Stimulated activated CD4-positive, alpha-beta T cell treated with anti-CD3 and anti-CD28 coated beads, Interleukin-4, amount 100 ng/mL, for 48 hours (primary cell): ENCODE results near the gene IER2.
A peak's percentile ranks its signal among the peaks of the same experiment; 100 is the strongest.

ENCODE experiments used
- DNase-seq, 2 donors: peaks; one replicate each; pipeline ENCODE4 v3.0.0-alpha.2; 2020; ENCODE audit warnings: low read depth in 2 of 2

IER2 gene

DNA sequence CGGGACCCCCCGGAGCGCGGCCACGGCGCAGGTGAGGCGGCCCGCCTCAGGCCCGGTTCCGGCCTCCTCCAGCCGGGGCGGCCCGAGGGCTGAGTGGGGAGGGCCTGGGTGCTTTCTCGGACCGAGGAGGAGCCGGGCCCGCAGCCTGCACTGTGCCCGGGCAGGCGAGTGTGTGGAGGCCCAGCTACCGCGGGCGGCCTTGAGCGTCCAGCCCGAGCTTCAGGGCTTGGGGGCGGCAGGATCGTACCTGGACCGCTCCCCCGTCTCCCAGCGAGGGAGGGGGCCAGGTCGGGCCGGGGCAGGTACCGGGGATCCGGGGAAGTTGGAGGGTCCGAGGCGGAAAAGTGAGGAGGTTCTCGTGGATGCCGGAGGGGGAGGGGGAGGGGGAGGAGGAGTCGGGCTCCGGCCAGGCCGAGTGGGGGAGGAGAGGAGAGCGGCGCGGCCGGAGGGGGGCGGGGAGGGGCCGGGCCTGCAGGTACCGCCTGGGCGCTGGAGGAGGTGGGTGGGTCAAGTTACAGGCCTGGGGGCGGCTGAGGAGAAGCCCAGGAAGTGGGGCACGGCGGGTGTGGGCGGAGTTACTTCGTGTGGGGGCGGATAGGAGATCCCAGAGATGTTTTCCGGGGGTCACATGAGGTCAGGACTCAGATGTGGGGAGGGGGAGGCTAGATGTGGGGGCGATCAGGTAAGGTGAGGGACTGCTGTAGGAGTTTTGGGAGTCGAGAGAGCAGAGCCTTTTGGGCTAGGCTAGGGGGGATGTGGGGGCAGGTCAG, 31.6 kb upstream of the IER2 start:
- no peak for DNase-seq

DNA sequence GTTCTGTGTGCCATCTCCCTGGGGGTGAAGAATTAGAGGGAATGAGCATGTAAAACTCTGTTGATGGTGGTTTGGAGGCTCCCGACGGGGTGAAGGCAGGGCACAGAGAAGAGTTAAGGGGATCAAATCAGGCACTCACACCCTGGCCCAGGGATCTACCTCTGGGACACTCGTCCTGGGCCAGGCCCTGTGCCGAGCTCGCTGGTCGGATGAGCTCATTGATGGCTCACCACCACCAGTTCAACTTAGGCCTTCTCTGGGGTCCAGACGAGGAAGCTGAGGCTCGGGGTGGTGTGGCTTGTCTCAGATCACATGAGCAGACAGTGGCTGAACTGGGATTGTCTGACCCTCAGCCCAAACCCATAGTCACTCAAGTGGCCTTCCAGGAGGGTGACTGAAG, 30.6 kb upstream of the IER2 start:
- no peak for DNase-seq

DNA sequence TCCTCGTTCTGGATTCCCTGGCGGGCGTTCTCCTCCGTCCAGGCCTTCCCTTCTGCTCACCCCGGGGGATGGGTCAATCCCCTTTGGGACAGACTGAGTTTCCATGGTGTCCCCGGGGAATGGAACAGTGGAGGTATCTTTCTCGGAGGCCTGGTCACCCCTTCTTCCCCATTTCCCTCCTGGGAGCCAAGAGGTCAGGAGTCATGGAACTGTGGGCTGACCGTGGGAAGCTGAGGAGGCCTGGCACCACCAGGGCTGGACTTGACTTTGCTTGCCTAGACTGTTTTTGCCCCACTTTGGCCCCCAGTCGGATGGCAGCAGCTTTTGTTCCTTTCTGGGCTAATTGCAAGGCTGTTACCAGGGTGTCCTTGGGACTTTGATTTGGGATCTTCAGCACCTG, 30.2 kb upstream of the IER2 start:
- no peak for DNase-seq

DNA sequence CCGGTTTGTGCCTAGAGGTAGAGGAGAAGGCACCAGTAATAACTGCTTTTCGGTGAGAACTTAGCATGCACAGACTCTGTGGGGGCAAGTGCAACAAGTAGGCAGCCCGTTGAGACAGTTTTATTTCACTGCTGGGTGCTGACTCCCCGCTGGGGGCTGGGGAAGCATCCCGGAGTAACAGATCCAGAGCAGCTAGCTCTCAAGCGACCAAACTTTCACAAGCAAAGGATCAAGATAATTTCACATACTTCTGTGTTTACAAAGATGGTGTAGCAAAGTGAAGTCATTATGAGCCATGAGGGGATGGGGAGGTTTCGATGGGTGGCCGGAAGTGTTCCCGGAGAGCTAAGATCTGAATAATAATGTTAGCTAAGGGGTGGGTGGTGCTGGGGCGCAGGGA, 29.4 kb upstream of the IER2 start:
- no peak for DNase-seq

- DNase-seq = no peak
Observed at GRCh38 chr19:13121551-13122274, 28.5 kb upstream of the IER2 start.

DNA sequence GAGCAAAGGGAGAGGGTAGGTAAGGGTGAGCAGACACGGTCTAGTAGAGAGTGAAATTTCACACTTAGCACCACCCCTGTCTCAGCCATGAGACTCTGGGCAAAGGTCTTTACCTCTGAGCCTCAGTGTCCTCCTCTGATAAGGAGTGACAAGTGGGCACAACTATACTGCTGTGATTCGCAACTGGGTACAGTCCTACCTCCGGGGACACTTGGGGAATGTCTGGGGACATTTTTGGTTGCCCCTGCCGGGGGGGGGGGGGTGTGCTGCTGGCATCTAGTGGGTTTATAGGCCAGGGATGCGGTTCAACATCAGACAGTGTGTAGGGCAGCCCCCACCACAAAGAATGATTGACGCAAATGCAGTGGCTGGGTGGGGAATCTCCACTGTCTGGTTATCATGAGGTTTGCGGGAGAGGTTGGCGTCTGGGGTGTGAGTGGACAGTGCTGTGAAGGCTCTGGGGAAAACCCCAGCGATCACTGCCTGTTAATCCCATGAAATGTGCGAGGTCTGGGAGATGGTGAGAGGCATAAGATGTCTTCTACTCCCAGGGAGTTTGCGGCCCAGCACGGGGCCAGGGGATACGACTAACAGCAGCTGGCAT, 27.8 kb upstream of the IER2 start:
- DNase-seq = no peak

GRCh38 chr19:13122980-13123957, 26.9 kb upstream of the IER2 start:
- DNase-seq = no peak

GRCh38 chr19:13127051-13127450, 23.2 kb upstream of the IER2 start:
- no peak for DNase-seq

- DNase-seq = no peak
Observed at GRCh38 chr19:13127811-13128575, 22.2 kb upstream of the IER2 start.

GRCh38 chr19:13128583-13128982, 21.6 kb upstream of the IER2 start:
- DNase-seq = no peak

GRCh38 chr19:13129384-13129783, 20.8 kb upstream of the IER2 start:
- DNase-seq = no peak

DNA sequence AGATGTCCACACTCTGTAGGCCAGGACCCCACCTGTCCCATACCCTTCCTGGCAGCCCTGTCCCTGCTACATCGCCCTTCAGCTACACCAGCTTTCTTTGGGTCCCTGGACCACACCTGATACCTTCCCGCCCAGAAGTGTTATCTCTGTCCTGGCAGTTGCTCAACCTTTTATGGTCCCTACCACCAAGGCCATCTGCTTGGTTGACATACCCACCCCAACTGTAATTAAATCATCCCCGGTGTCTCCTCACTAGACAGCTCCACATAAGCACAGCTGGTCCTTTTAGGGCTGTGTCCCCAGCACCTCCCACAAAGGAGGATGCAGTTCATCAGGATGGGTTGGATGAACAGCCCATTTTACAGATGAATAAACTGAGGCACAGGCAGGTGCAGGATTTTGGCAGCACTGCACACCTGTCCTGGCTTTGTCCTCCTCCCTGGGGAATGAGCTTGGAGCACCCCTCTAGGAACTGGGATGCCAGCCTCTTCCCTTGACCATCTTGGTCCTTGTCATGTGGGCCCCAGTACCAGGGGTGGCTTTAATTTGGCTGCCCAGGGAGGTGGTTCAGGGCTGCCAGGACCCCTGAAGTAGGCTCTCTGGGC, 19.2 kb upstream of the IER2 start:
- no peak for DNase-seq

DNA sequence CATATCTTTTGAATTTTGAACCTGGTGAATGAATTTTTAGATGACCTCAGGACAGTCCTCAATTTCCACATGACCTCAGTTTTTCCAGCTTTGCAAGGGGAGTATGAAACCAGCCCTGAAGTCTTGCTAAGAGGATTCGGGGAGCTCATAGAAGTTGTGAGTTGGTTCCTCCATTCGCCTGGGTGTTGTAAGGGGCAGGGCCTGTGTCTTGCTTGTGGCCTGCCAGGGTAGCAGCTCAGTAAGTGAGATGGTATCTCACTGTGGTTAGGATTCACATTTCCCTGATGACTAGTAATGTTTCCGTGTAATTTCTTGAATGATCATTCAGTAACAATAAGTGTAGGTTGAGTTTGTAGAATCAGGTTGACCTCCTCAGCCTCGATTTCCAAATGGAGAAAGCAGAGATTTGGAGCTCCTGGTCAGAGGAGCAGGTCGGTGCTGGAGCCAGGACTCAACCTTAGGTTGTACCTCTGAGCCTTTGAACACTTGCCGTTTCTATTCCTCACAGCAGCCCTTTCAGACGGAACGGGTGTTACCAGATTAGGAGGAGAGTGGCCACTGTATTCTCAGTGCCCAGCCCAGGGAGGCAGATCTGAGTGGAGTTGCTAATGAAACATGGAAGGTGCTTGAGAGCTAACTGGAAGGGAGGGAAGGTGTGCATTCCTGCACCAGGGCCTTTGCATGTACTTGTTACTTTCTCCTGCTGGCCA, 17.6 kb upstream of the IER2 start:
- peak in 1 of 2 donors; percentile 74 for DNase-seq

DNA sequence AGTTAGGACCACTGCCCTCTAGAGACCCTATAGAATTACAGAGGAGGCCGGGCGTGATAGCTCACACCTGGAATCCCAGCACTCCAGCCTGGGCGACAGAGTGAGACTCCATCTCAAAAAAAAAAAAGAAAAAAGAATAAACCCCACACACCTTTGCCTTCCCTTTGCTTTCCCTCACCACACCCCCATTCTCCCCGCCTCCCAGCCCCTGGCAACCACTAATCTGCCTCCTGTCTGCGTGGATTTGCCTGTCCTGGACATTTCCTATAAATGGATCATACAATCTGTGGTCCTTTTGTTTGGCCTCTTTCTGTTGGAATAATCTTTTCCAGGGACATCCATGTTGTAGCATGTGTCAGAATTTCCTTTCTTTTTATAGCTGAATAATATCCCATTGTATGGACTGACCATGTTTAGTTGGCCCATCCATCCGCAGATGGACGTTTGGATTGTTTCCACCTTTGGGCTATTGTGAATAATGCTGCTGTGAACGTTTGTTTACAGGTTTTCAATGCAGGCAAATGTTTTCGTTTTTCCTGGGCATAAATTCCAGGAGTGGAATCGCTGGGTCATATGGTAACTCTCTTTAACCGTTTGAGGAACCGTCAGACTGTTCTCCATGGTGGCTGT, 16.9 kb upstream of the IER2 start:
- DNase-seq = no peak

- no peak for DNase-seq
Observed at GRCh38 chr19:13134626-13135025, 15.6 kb upstream of the IER2 start.

- DNase-seq = no peak
Observed at GRCh38 chr19:13135068-13136062, 14.8 kb upstream of the IER2 start.

GRCh38 chr19:13137290-13137794, 12.9 kb upstream of the IER2 start:
- DNase-seq = no peak
